Measurements from ENCODE around the gene TMEM217. TPM values are rescaled to one million over a fixed set of nuclear protein-coding genes. Genes with fewer than 3 reads are reported as not detected.
"Not testable (repeated sequence)": the region's sequence is repeated elsewhere in the genome, so short reads cannot be mapped to it uniquely, and the experiment has no call there.

Gene TMEM217
- 0.73 TPM in 1 of 2 replicates, not detected in the other for total RNA-seq (2014; rRNA removed; shearing (Covaris generic))

- H3K4me3 ChIP-seq = peak within 1 kb of the TSS; percentile 78
- H3K9me3 ChIP-seq (replicated peaks) = no peaks in the 10 kb centered on the region
- no peaks in the 10 kb centered on the region for H3K27me3 ChIP-seq
- no peaks in the 10 kb centered on the region for H3K36me3 ChIP-seq
- peak; percentile 94 to 95 for DNase-seq
- peaks cover 4% of the 10 kb centered on the region; the same call in 1 of the 2 replicates for H3K4me1 ChIP-seq
- H3K27ac ChIP-seq = peak within 1 kb of the TSS; percentile 74
Measured at GRCh38 chr6:37257634-37258404, at the start of gene TMEM217, which contains the start of gene TBC1D22B. TMEM217 (minus strand) TSS chr6:37258144; CDS start chr6:37219030, 39,114 bp downstream. TBC1D22B (plus strand) TSS chr6:37257772; CDS start chr6:37257918, 146 bp downstream.

GRCh38 chr6:37307484-37307883 is 49.5 kb upstream of the TMEM217 start:
- not testable (repeated sequence) for H3K27ac ChIP-seq; H3K9me3 ChIP-seq (replicated peaks); H3K36me3 ChIP-seq; H3K27me3 ChIP-seq; DNase-seq; H3K4me3 ChIP-seq
- H3K4me1 ChIP-seq = peaks cover 16% of the 10 kb centered on the region

GRCh38 chr6:37306624-37307222 is 48.8 kb upstream of the TMEM217 start:
- peaks cover 16% of the 10 kb centered on the region for H3K4me1 ChIP-seq
- H3K27ac ChIP-seq = peak overlapping the region; percentile 24
- H3K27me3 ChIP-seq = no peaks in the 10 kb centered on the region
- no peaks in the 10 kb centered on the region for H3K36me3 ChIP-seq
- DNase-seq = peak in 1 of 2 experiments; percentile 25
- no peak overlapping the region for H3K4me3 ChIP-seq
- no peaks in the 10 kb centered on the region for H3K9me3 ChIP-seq (replicated peaks)

GRCh38 chr6:37305841-37306425 is 48.0 kb upstream of the TMEM217 start:
- Histone ChIP-seq H3K27me3 (no peaks in the 10 kb centered on the region), H3K9me3 (replicated peaks) (no peaks in the 10 kb centered on the region), H3K4me3 (no peak overlapping the region), H3K4me1 (peaks cover 16% of the 10 kb centered on the region), H3K27ac (peak overlapping the region; percentile 24), H3K36me3 (no peaks in the 10 kb centered on the region; the same call in 1 of the 2 replicates)
- DNase-seq = peak; percentile 70 to 88

DNA sequence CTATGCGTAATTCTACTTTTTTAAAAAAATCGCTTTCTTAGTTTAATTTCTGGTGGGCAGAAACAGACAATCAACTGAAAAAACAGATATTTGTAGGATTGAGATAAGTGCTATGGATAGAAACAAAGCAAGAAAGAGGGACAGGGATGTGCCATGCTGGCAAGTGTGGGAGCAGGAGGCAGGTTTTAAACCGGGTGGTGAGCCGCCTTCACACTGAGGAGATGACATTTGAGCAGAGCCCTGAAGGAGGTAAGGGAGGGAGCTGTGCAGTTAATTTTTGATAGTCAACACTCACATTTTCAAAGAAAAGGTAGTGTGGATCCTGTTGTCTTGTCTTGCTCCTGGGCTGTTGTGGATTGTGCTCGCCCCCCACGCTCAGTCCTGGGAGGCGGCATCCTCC is 46.8 kb upstream of the TMEM217 start:
- no peak for DNase-seq
- H3K4me3 ChIP-seq = no peak overlapping the region
- no peaks in the 10 kb centered on the region; the same call in 1 of the 2 replicates for H3K36me3 ChIP-seq
- H3K27me3 ChIP-seq = no peaks in the 10 kb centered on the region
- H3K4me1 ChIP-seq = peaks cover 16% of the 10 kb centered on the region
- no peak overlapping the region for H3K27ac ChIP-seq
- no peaks in the 10 kb centered on the region for H3K9me3 ChIP-seq (replicated peaks)

DNA sequence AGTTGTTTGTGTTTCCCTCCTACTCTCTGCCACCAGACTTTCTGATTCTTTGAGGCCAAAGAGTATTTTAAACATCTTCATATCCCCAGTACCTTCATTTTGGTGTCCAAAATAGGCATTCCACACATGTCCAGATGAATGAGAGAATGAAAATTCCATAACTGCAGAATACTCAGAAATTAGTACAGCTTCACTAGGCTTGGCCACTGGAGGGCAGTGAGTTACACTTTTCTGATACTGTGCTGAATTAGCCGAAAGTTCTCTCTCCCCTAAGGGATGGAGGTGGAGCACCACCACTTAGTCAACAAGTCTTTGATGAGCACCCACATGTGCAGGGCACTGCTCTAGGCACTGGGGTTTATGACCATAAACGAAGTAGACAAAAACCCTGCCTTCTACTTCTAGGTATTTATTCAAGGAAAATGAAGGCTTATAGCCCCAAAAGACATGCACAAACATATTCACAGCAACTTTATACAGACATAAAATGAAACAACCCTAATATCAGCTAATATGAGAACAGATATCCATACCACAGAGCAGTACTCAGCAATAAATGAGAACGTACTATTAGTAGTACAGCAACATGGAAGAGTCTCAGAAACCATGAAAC is 46.1 kb upstream of the TMEM217 start:
- Histone ChIP-seq H3K36me3 (no peaks in the 10 kb centered on the region; the same call in 1 of the 2 replicates), H3K4me3 (no peak overlapping the region), H3K4me1 (peaks cover 16% of the 10 kb centered on the region), H3K27ac (no peak overlapping the region), H3K27me3 (no peaks in the 10 kb centered on the region), H3K9me3 (replicated peaks) (no peaks in the 10 kb centered on the region)
- peak; percentile 28 to 63 for DNase-seq

DNA sequence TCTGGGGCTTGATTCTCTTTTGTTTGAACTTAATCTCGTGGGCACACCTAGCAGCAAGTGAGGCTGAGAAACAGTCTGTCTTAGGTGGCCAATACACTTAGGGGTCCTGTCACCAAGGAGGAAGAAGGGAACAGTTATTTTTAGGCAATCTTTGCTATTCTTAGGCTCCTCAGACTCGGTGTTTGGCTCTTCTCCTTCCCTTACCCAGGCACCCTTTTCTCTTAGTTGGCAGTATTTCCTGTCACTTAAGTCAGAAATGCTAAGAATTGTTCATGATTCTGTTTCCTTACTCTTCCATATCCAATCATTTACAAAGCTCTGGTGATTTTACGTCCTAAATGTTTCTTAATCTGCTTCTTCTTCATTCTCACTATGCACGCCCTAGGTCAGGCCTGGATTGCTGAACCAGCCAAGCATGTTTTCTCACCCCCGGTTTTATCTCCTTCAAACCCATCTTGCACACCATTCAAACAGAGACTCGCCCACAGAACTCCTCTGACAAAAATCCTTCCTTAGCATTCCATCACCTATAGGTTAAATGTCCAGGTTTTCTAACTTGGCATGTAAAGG is 45.2 kb upstream of the TMEM217 start:
- Histone ChIP-seq H3K4me3 (no peak overlapping the region), H3K9me3 (replicated peaks) (no peaks in the 10 kb centered on the region), H3K27me3 (no peaks in the 10 kb centered on the region), H3K27ac (no peak overlapping the region), H3K36me3 (no peaks in the 10 kb centered on the region; the same call in 1 of the 2 replicates), H3K4me1 (peaks cover 16% of the 10 kb centered on the region)
- no peak for DNase-seq

GRCh38 chr6:37302086-37302686 is 44.2 kb upstream of the TMEM217 start:
- H3K27me3 ChIP-seq = no peaks in the 10 kb centered on the region
- no peak overlapping the region for H3K4me3 ChIP-seq

DNA sequence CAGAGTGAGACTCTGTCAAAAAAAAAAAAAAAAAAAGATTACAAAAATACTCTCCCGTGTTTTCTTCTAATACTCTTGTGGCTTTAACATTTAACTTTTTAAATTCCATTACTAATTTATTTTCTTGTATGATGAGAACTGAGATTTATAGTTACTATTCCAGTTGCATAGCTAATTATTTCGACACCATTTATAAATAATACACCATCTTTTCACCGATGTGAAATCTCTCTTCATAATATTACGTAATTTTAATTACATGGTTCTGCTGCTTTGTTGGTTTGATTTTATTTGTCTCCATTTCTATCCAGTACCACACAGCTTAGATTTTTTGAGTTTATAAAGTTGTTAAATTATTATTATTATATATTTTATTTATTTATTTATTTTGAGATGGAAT is 42.0 kb upstream of the TMEM217 start:
- no peak for DNase-seq
- Histone ChIP-seq H3K9me3 (replicated peaks) (no peaks in the 10 kb centered on the region), H3K36me3 (peaks cover 10% of the 10 kb centered on the region), H3K4me3 (no peak overlapping the region), H3K27me3 (no peaks in the 10 kb centered on the region), H3K27ac (no peak overlapping the region), H3K4me1 (no peaks in the 10 kb centered on the region; the same call in 1 of the 2 replicates)

More at GRCh38 chr6:37302086-37302686, 44.2 kb upstream of the TMEM217 start:
- Histone ChIP-seq H3K4me1 (peaks cover 16% of the 10 kb centered on the region), H3K36me3 (peaks cover 3% of the 10 kb centered on the region; the same call in 1 of the 2 replicates), H3K9me3 (replicated peaks) (no peaks in the 10 kb centered on the region), H3K27ac (no peak overlapping the region)
- no peak for DNase-seq

DNA sequence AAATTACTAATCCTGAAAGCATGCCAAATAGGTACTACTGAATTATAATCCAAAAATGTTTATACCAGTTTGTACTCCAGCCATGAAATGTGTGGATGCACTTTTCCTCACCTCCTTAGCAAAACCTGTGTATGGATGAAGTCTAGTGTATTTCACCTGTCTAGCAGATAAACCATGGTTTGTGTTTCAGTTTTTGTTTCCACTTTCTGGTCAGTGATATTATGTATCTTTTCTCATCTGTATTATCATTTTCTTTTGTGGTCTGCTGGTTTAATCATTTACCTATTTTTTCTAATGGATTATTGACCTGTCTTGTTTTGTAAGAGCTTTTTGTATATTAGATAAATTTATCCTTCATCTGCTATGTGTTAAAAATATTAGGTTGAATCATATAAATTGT is 41.0 kb upstream of the TMEM217 start:
- Histone ChIP-seq H3K9me3 (replicated peaks) (no peaks in the 10 kb centered on the region), H3K4me1 (no peaks in the 10 kb centered on the region; the same call in 1 of the 2 replicates), H3K27me3 (no peaks in the 10 kb centered on the region), H3K4me3 (no peak overlapping the region), H3K27ac (no peak overlapping the region), H3K36me3 (peaks cover 19% of the 10 kb centered on the region)
- DNase-seq = no peak

DNA sequence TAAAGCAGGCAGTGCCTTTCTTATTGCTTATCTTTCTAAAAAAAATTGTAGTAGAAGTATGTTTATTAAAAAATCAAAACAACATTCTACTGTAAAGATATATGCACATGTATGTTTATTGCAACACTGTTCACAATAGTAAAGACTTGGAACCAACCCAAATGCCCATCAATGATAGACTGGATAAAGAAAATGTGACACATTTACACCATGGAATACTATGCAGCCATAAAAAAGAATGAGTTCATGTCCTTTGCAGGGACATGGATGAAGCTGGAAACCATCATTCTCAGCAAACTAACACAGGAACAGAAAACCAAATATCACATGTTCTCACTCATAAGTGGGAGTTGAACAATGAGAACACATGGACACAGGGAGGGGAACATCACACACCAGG is 39.7 kb upstream of the TMEM217 start:
- not testable (repeated sequence) for H3K27me3 ChIP-seq; H3K4me3 ChIP-seq; H3K4me1 ChIP-seq; H3K27ac ChIP-seq; H3K9me3 ChIP-seq (replicated peaks); DNase-seq
- peaks cover 19% of the 10 kb centered on the region for H3K36me3 ChIP-seq

DNA sequence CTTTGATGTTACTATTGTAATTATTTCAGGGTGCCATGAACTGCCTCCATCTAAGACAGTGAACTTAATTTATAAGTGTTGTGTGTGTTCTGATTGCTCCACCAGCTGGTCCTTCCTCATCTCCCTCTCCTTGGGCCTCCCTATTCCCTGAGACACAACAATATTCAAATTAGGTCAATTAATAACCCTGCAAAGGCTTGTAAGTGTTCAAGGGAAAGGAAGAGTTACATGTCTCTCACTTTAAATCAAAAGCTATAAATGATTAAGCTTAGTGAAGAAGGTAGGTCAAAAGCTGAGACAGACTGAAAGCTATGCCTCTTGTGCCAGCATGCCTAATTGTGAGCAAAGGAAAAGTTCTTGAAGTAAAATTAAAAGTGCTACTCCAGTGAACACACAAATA is 35.5 kb upstream of the TMEM217 start:
- Histone ChIP-seq H3K4me3 (no peak overlapping the region), H3K27ac (no peak overlapping the region), H3K9me3 (replicated peaks) (no peaks in the 10 kb centered on the region), H3K36me3 (peaks cover 25% of the 10 kb centered on the region), H3K4me1 (peaks cover 6% of the 10 kb centered on the region; the same call in 1 of the 2 replicates), H3K27me3 (no peaks in the 10 kb centered on the region)
- no peak for DNase-seq

DNA sequence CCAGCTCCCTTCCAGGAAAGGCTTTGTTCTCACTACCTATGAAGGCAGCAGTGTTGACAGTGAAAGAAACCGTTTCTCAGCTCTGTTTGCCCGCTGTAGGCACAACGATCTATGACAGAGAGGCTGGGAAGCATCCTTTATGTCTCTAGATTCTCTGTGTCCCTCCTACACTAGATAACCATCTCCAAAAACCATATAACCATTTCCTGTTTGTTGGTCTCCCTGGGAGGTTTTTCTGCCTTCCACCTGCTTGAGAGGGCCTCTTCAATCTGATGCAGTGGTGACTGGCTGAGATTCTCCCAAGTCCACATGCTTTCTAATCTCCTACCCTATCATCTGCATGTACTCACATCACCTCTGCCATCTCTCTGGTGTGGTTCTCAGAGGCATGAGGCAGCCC is 32.0 kb upstream of the TMEM217 start:
- no peaks in the 10 kb centered on the region for H3K9me3 ChIP-seq (replicated peaks)
- H3K36me3 ChIP-seq = peaks cover 31% of the 10 kb centered on the region
- H3K27ac ChIP-seq = no peak overlapping the region

GRCh38 chr6:37288247-37288646 is 30.3 kb upstream of the TMEM217 start:
- Histone ChIP-seq H3K27me3 (no peaks in the 10 kb centered on the region), H3K9me3 (replicated peaks) (no peaks in the 10 kb centered on the region), H3K4me1 (peaks cover 6% of the 10 kb centered on the region; the same call in 1 of the 2 replicates), H3K27ac (no peak overlapping the region), H3K4me3 (no peak overlapping the region), H3K36me3 (peaks cover 26% of the 10 kb centered on the region)
- no peak for DNase-seq

More for the DNA sequence above, 32.0 kb upstream of the TMEM217 start:
- Histone ChIP-seq H3K27me3 (no peaks in the 10 kb centered on the region), H3K4me1 (peaks cover 6% of the 10 kb centered on the region; the same call in 1 of the 2 replicates), H3K4me3 (no peak overlapping the region)
- DNase-seq = no peak
